Measurements from ENCODE around the gene KRT36.

KRT36 gene

DNA sequence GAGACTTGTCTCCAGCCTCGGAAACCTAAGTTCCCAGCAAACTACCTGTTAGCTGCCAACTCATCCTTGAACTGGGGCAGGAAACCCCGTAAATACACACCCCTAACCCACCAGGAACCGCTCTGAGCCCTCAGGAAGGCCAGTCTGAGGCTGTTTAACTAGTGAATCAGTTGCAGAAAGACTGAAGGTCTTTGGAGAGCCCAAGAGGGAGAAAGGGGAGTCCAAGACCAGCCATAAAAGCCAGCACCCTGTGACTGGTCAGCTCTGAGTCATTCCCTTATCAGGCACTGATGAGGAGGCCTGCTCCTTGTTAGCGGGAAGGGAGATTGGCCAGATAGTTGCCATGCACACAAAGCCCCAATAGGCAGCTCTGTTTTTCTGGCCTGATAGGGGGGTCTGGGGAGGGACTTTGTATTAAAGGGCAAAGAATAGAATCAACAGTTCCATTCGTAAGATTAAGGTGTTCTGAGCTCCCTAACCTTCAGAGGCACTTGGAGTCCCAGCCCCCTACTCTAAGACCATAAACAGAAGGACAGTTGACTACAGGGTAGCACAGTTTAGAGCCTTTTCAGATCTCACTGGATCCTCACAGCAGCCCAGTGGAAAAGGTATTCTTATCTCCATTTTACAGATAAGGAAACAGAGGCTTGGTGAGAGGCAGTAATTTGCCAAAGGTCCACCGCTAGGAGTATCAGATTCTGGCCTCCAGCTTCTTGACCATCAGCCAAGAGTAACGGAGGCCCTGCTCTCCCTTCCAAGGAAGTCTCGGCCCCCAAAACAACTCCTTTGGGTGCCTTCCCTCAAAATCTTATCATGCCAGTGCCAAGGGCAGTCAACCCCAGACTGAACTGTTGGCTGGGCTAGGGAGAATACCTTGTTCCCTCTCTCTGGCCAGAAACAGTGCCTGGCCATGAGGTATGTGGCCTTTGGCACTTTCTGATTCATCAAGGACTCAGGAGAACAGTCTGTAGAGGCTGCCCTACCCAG, 40.6 kb upstream of the KRT36 start:
- DNase-seq: peak; percentile 93
- TF ChIP-seq, protein P1, sequence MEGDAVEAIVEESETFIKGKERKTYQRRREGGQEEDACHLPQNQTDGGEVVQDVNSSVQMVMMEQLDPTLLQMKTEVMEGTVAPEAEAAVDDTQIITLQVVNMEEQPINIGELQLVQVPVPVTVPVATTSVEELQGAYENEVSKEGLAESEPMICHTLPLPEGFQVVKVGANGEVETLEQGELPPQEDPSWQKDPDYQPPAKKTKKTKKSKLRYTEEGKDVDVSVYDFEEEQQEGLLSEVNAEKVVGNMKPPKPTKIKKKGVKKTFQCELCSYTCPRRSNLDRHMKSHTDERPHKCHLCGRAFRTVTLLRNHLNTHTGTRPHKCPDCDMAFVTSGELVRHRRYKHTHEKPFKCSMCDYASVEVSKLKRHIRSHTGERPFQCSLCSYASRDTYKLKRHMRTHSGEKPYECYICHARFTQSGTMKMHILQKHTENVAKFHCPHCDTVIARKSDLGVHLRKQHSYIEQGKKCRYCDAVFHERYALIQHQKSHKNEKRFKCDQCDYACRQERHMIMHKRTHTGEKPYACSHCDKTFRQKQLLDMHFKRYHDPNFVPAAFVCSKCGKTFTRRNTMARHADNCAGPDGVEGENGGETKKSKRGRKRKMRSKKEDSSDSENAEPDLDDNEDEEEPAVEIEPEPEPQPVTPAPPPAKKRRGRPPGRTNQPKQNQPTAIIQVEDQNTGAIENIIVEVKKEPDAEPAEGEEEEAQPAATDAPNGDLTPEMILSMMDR (IDR thresholded peaks at IDR 0.05; ENCODE audit: low read depth, low read length): no peak
- no peaks in the 10 kb centered on the region for H3K27me3 ChIP-seq
- peak overlapping the region; percentile 11 for H3K4me3 ChIP-seq (ENCODE audit: low read depth, low read length)
- no peaks in the 10 kb centered on the region for H3K36me3 ChIP-seq
- peaks cover 41% of the 10 kb centered on the region for H3K4me1 ChIP-seq
- no peaks in the 10 kb centered on the region for H3K9me3 ChIP-seq

GRCh38 chr17:41529491-41529915, 39.8 kb upstream of the KRT36 start:
- TF ChIP-seq, protein P1 (IDR thresholded peaks at IDR 0.05; ENCODE audit: low read depth, low read length): no peak
- Histone ChIP-seq H3K36me3 (no peaks in the 10 kb centered on the region), H3K4me3 (ENCODE audit: low read depth, low read length) (no peak overlapping the region; the same call in 1 of the 2 replicates), H3K4me1 (peaks cover 42% of the 10 kb centered on the region), H3K27me3 (no peaks in the 10 kb centered on the region), H3K9me3 (no peaks in the 10 kb centered on the region)
- no peak for DNase-seq

DNA sequence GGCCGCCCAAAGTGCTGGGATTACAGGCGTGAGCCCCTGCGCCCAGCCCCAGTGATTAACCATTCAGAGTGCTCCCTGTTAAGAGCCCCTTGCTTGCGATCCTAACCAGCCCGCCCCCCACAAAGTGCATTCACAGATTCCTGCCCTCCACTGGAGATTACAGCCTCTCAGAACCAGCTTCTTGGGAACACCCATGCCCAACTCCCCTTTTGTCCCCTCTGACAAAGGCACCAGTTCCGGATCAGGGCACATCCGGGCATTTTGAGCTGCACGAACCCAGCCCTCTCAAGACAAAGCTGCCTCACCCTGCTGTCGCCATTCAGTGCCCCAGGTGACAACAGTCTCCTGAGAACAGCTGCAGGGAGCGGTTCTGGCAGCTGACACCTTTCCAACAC, 39.2 kb upstream of the KRT36 start:
- Histone ChIP-seq H3K4me1 (peaks cover 47% of the 10 kb centered on the region), H3K4me3 (ENCODE audit: low read depth, low read length) (no peak overlapping the region), H3K27me3 (no peaks in the 10 kb centered on the region), H3K9me3 (no peaks in the 10 kb centered on the region), H3K36me3 (no peaks in the 10 kb centered on the region)
- no peak for DNase-seq
- TF ChIP-seq, protein P1 (IDR thresholded peaks at IDR 0.05; ENCODE audit: low read depth, low read length): no peak

DNA sequence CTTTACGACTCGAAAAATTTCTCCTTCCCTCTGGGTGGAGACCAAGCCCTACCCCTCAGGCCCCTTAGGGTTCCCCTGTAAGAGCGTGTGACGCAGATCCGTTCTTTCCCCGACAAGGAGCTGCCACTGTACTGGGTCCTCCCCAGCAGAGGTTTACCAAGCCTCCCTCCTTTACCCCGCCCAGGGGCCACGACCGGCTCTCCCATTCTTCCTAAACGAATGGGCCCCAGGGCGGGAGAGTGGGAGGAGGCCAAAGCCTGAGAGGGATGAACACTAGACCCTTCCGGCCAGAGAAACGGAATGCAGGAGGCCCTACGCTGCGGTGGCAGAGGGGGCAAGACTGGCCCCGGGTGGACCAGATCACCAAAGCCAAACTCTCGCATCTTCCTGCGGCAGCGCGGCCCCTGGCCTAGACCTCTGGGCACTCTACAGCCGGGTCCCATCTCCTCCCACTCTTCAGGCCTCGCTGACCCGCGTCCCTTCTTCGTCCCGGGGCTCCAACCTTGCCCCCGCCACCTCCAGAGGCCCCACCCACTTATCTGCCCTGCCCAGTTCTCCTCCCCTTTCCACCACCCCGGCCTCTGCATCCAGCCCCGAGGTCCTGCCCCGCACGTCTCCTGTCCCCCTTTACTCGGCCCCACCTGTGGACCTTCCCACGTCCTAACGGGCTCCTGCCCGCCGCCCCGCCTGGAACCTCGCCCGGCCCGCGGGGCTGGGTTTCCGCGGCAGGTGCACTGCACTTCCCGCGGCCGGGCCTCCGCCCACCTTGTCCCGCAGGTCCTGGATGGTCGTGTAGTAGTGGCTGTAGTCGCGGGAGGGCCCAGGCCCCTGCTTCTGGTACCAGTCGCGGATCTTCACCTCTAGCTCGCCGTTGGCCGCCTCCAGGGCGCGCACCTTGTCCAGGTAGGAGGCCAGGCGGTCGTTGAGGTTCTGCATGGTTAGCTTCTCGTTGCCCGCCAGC, 37.6 kb upstream of the KRT36 start:
- no peak overlapping the region for H3K4me3 ChIP-seq (ENCODE audit: low read depth, low read length)
- H3K4me1 ChIP-seq: peaks cover 56% of the 10 kb centered on the region
- TF ChIP-seq, protein P1 (IDR thresholded peaks at IDR 0.05; ENCODE audit: low read depth, low read length): no peak
- H3K27me3 ChIP-seq: no peaks in the 10 kb centered on the region
- no peaks in the 10 kb centered on the region for H3K36me3 ChIP-seq
- no peaks in the 10 kb centered on the region for H3K9me3 ChIP-seq
- DNase-seq: no peak

GRCh38 chr17:41524261-41524660, 34.6 kb upstream of the KRT36 start:
- no peak overlapping the region for H3K4me3 ChIP-seq (ENCODE audit: low read depth, low read length)
- no peaks in the 10 kb centered on the region for H3K36me3 ChIP-seq
- peaks cover 59% of the 10 kb centered on the region for H3K4me1 ChIP-seq
- no peaks in the 10 kb centered on the region for H3K9me3 ChIP-seq
- no peaks in the 10 kb centered on the region for H3K27me3 ChIP-seq
- DNase-seq: no peak
- TF ChIP-seq, protein P1 (IDR thresholded peaks at IDR 0.05; ENCODE audit: low read depth, low read length): no peak
